Measurements from ENCODE around the gene PTPRCAP.

DNA sequence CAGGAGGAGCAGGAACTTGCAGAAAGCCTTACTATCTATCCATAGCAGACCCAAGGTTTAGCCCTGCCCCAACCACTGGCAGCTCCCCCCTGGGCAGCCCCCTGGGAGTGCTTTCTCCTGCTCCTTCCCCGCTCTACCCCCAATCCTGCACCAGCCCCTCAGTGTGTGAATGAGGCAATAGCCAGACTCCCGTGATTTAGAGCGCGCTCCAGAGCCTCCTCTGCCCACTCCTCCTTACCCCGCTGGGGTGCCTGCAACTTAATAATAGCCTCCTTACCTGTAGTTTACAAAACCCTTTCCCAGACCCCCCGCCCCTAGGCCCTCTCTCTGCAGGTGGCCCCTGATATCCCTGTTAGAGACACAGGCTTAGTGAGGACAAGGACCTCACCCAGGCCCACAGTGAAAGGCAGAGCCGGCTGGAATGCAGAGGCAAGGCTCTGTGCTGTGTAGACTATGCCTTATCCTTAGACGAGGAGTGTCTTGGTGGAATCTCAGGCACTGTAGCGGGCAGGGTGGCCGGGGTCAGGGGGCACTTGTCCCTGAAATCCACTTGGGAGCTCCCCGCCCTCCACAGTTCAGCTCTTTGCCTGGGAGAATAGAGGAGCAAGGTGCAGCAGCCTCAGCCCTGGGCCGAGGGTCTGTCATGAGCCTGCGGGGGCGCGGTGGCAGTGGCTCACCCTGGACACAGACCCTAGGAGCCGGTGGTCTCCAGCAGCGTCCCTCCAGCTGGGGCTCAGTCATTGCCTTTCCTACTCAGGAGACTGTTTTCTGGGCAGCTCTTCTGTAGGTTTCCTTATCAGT, 26.3 kb downstream of the PTPRCAP start:
- no peak for TF ChIP-seq CTCF (conservative IDR thresholded peaks at IDR 0.05 in 1 of 2, IDR thresholded peaks at IDR 0.05 in 1 of 2; ENCODE audit: extremely low read depth in 1 of 2, insufficient read depth in 1 of 2, low read depth in 1 of 2, low read length in 2 of 2)
- TF ChIP-seq EZH2 (IDR thresholded peaks at IDR 0.05; ENCODE audit: borderline replicate concordance, low read length): no peak

All from mammary epithelial cell (primary cell).